Karpas-422 (cell line): ENCODE data around the gene KRT13. TPM values are rescaled to one million over a fixed set of nuclear protein-coding genes. Genes with fewer than 3 reads are reported as not detected.

Experiments used
- DNase-seq: peaks from one replicate; pipeline ENCODE4 v3.0.0-alpha.2; 2015
- H2AFZ ChIP-seq: fragments of 200-600 bp; sonication (generic); 2 replicates; pipeline ENCODE4 v1.6.1; 2014; ENCODE audit warnings: antibody characterized with exemption, low read length, mixed read lengths
- H3K27ac ChIP-seq: fragments of 200-600 bp; sonication (generic); 2 replicates; pipeline ENCODE4 v1.5.1; 2014; ENCODE audit warnings: mild to moderate bottlenecking, low read length, moderate library complexity
- H3K27me3 ChIP-seq: fragments of 200-600 bp; sonication (generic); 2 replicates; pipeline ENCODE4 v1.6.1; 2014; ENCODE audit warnings: low read length, mixed read lengths
- H3K36me3 ChIP-seq: fragments of 200-600 bp; sonication (generic); 2 replicates; pipeline ENCODE4 v1.6.1; 2014; ENCODE audit warnings: low read length, mixed read lengths; ENCODE audit not compliant: insufficient read depth
- H3K4me1 ChIP-seq: fragments of 200-600 bp; sonication (generic); 2 replicates; pipeline ENCODE4 v1.6.1; 2014; ENCODE audit warnings: mild to moderate bottlenecking, low read length, mixed read lengths
- H3K4me2 ChIP-seq: fragments of 200-600 bp; sonication (generic); 2 replicates; pipeline ENCODE4 v1.6.1; 2014; ENCODE audit warnings: low read length, low read depth, mild to moderate bottlenecking; ENCODE audit not compliant: poor library complexity, severe bottlenecking
- H3K4me3 ChIP-seq: fragments of 200-600 bp; sonication (generic); 2 replicates; pipeline ENCODE4 v1.5.1; 2014; ENCODE audit warnings: mild to moderate bottlenecking, antibody characterized with exemption, low read length, mixed read lengths
- H3K79me2 ChIP-seq: fragments of 200-600 bp; sonication (generic); 2 replicates; pipeline ENCODE4 v1.6.1; 2014; ENCODE audit warnings: mild to moderate bottlenecking, low read length, mixed read lengths
- H3K9ac ChIP-seq: fragments of 200-600 bp; sonication (generic); 2 replicates; pipeline ENCODE4 v1.6.0; 2014; ENCODE audit warnings: low read length
- H3K9me2 ChIP-seq: fragments of 200-600 bp; sonication (generic), shearing (Covaris generic); replicated peaks from 2 replicates; pipeline ENCODE4 v1.6.0; 2014; ENCODE audit warnings: mild to moderate bottlenecking, low read length, moderate library complexity; ENCODE audit not compliant: insufficient read depth
- H3K9me3 ChIP-seq: fragments of 300-700, 200-600 bp; sonication (generic); 2 replicates; pipeline ENCODE4 v1.6.1; 2014; ENCODE audit warnings: low read length, mixed read lengths
- H4K20me1 ChIP-seq: fragments of 200-600 bp; sonication (generic); 2 replicates; pipeline ENCODE4 v1.6.1; 2014; ENCODE audit warnings: mild to moderate bottlenecking, antibody characterized with exemption, low read length, low read depth; ENCODE audit not compliant: insufficient read depth
- total RNA-seq: library from RNA; depleted of rRNA; stranded (reverse); fragments of >200 nt; shearing (Covaris generic); gene quantifications from 2 replicates; pipeline ENCODE4 v1.2.3, GENCODE V29; 2014; ENCODE audit warnings: low replicate concordance

Gene KRT13
- total RNA-seq, 1 experiment from 2014 or later = not detected

- no peaks in the 10 kb centered on the region for H3K4me1 ChIP-seq
- no peaks in the 10 kb centered on the region for H3K36me3 ChIP-seq
- no peaks in the 10 kb centered on the region for H3K79me2 ChIP-seq
- H3K4me2 ChIP-seq = no peak overlapping the region
- no peak for DNase-seq
- H4K20me1 ChIP-seq = no peaks in the 10 kb centered on the region
- H3K4me3 ChIP-seq = no peak overlapping the region
- H3K27me3 ChIP-seq = no peaks in the 10 kb centered on the region
- no peak overlapping the region for H2AFZ ChIP-seq
- no peak overlapping the region for H3K9ac ChIP-seq
- H3K9me2 ChIP-seq = no peaks in the 10 kb centered on the region
- no peak overlapping the region for H3K27ac ChIP-seq
- H3K9me3 ChIP-seq = no peaks in the 10 kb centered on the region
These were observed 15.6 kb upstream of the KRT13 start for GRCh38 chr17:41520821-41521521.

GRCh38 chr17:41519501-41520224 is 14.3 kb upstream of the KRT13 start:
- Histone ChIP-seq H3K4me2 (no peak overlapping the region), H3K9me2 (no peaks in the 10 kb centered on the region), H3K4me3 (no peak overlapping the region), H2AFZ (no peak overlapping the region), H3K9me3 (no peaks in the 10 kb centered on the region), H3K36me3 (no peaks in the 10 kb centered on the region), H3K4me1 (no peaks in the 10 kb centered on the region), H4K20me1 (no peaks in the 10 kb centered on the region), H3K9ac (no peak overlapping the region), H3K27ac (no peak overlapping the region), H3K27me3 (no peaks in the 10 kb centered on the region), H3K79me2 (no peaks in the 10 kb centered on the region)
- DNase-seq = no peak

GRCh38 chr17:41518789-41519449 is 13.5 kb upstream of the KRT13 start, which contains the start of gene KRT15:
TSS of gene KRT15 (minus strand) at chr17:41518890. CDS start at chr17:41518827, 63 bp downstream.
- no peak for DNase-seq
- no peaks in the 10 kb centered on the region for H3K79me2 ChIP-seq
- no peaks in the 10 kb centered on the region for H3K36me3 ChIP-seq
- no peak within 1 kb of the TSS for H3K27ac ChIP-seq
- H3K9me3 ChIP-seq = no peaks in the 10 kb centered on the region
- no peaks in the 10 kb centered on the region for H4K20me1 ChIP-seq
- no peak within 1 kb of the TSS for H2AFZ ChIP-seq
- H3K4me1 ChIP-seq = no peaks in the 10 kb centered on the region
- H3K27me3 ChIP-seq = no peaks in the 10 kb centered on the region
- no peaks in the 10 kb centered on the region for H3K9me2 ChIP-seq
- no peak within 1 kb of the TSS for H3K4me2 ChIP-seq
- H3K4me3 ChIP-seq = no peak within 1 kb of the TSS
- H3K9ac ChIP-seq = no peak within 1 kb of the TSS

GRCh38 chr17:41518031-41518430 is 12.6 kb upstream of the KRT13 start:
- Histone ChIP-seq H2AFZ (no peak overlapping the region), H3K4me2 (no peak overlapping the region), H3K9me3 (no peaks in the 10 kb centered on the region), H3K79me2 (no peaks in the 10 kb centered on the region), H3K9me2 (no peaks in the 10 kb centered on the region), H3K9ac (no peak overlapping the region), H4K20me1 (no peaks in the 10 kb centered on the region), H3K27me3 (no peaks in the 10 kb centered on the region), H3K36me3 (no peaks in the 10 kb centered on the region), H3K27ac (no peak overlapping the region), H3K4me3 (no peak overlapping the region), H3K4me1 (no peaks in the 10 kb centered on the region)
- DNase-seq = no peak

- H3K4me2 ChIP-seq = no peak overlapping the region
- no peak for DNase-seq
- H3K4me3 ChIP-seq = no peak overlapping the region
- no peaks in the 10 kb centered on the region for H3K9me3 ChIP-seq
- H3K36me3 ChIP-seq = no peaks in the 10 kb centered on the region
- H3K4me1 ChIP-seq = no peaks in the 10 kb centered on the region
- H3K27ac ChIP-seq = no peak overlapping the region
- H3K79me2 ChIP-seq = no peaks in the 10 kb centered on the region
- no peak overlapping the region for H2AFZ ChIP-seq
- no peaks in the 10 kb centered on the region for H3K27me3 ChIP-seq
- no peak overlapping the region for H3K9ac ChIP-seq
- no peaks in the 10 kb centered on the region for H4K20me1 ChIP-seq
- no peaks in the 10 kb centered on the region for H3K9me2 ChIP-seq
These were observed 11.4 kb upstream of the KRT13 start for GRCh38 chr17:41516830-41517283.

- Histone ChIP-seq H3K79me2 (no peaks in the 10 kb centered on the region), H3K36me3 (no peaks in the 10 kb centered on the region), H3K9me3 (no peaks in the 10 kb centered on the region), H3K9me2 (no peaks in the 10 kb centered on the region), H3K9ac (no peak overlapping the region), H4K20me1 (no peaks in the 10 kb centered on the region), H3K4me1 (no peaks in the 10 kb centered on the region), H3K4me2 (no peak overlapping the region), H3K4me3 (no peak overlapping the region), H3K27me3 (no peaks in the 10 kb centered on the region), H2AFZ (no peak overlapping the region), H3K27ac (no peak overlapping the region)
- no peak for DNase-seq
These were observed 10.9 kb upstream of the KRT13 start for GRCh38 chr17:41516147-41516829.

GRCh38 chr17:41513168-41513547 is 7.7 kb upstream of the KRT13 start:
- Histone ChIP-seq H3K4me1 (no peaks in the 10 kb centered on the region), H3K36me3 (no peaks in the 10 kb centered on the region), H3K4me3 (no peak overlapping the region), H2AFZ (no peak overlapping the region), H3K27me3 (no peaks in the 10 kb centered on the region), H3K9ac (no peak overlapping the region), H3K27ac (no peak overlapping the region), H3K4me2 (no peak overlapping the region), H3K79me2 (no peaks in the 10 kb centered on the region), H3K9me2 (no peaks in the 10 kb centered on the region), H3K9me3 (no peaks in the 10 kb centered on the region), H4K20me1 (no peaks in the 10 kb centered on the region)
- no peak for DNase-seq
